ENCODE data around the gene PARL.

DNA sequence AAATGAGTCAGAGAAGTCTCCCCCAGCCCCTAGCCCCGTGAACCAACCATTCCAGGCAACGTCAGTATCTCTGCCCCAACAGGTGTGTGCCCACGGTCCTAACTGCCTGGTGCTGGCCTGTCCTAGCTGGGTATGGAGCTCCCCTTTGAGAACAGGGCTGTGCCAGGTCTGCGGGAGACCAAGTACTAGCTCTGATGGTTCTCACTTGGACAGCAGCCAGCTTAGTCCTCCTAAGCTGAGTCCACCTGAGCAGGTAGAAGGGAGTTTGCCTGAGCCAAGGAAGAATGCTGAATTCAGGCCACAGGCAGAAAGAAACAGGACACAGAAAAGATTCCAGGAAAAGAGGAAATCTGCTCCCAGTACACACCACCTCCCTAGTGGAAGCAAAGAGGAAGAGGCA is 33.1 kb upstream of the PARL start:
- no peak for TF ChIP-seq CTCF (conservative IDR thresholded peaks at IDR 0.05; ENCODE audit: low read depth, low read length)
- TF ChIP-seq EZH2 (IDR thresholded peaks at IDR 0.05; ENCODE audit: borderline replicate concordance, low read depth, low read length, poor library complexity, severe bottlenecking) = no peak
